A673 (cell line): ENCODE data around the gene ZNF157.

Source experiments
- EZH2 ChIP-seq: fragments of 200-600 bp; sonication (generic); IDR thresholded peaks from 2 replicates; pipeline ENCODE4 v1.6.1; 2017; ENCODE audit warnings: borderline replicate concordance, low read depth, mild to moderate bottlenecking, mixed read lengths, antibody characterized with exemption, low read length; ENCODE audit not compliant: poor library complexity, severe bottlenecking
- TF ChIP-seq, protein P1 (sequence below): fragments of 300-800, 200-600 bp; sonication (generic); conservative IDR thresholded peaks from 2 replicates; pipeline ENCODE4 v1.5.1; 2017; ENCODE audit warnings: low read depth, mild to moderate bottlenecking, antibody characterized with exemption, low read length, moderate library complexity, mixed read lengths

DNA sequence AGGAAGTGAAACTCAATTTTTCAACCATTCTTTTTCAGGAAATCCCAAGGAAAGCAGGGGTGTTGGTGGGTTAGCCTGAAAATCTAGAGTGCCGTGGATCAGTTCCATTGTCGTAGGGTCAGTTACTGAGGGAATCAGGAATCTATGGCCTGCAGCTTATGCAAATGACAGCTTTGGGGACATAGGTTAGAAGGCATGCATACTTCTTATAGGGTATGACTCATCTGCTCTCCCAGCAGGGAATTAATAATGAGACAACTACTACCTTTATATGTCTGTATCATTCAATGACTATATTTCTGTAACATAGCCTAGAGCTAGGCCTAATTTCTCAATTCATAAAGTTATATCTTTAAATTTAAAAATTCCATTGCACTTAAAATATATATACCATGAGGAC, 76.1 kb downstream of the ZNF157 start:
- TF ChIP-seq, protein P1, sequence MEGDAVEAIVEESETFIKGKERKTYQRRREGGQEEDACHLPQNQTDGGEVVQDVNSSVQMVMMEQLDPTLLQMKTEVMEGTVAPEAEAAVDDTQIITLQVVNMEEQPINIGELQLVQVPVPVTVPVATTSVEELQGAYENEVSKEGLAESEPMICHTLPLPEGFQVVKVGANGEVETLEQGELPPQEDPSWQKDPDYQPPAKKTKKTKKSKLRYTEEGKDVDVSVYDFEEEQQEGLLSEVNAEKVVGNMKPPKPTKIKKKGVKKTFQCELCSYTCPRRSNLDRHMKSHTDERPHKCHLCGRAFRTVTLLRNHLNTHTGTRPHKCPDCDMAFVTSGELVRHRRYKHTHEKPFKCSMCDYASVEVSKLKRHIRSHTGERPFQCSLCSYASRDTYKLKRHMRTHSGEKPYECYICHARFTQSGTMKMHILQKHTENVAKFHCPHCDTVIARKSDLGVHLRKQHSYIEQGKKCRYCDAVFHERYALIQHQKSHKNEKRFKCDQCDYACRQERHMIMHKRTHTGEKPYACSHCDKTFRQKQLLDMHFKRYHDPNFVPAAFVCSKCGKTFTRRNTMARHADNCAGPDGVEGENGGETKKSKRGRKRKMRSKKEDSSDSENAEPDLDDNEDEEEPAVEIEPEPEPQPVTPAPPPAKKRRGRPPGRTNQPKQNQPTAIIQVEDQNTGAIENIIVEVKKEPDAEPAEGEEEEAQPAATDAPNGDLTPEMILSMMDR = no peak
- no peak for TF ChIP-seq EZH2
